Right atrium auricular region (tissue), 2 donors: ENCODE measurements around the gene MAP7D3. TPM values are rescaled to one million over a fixed set of nuclear protein-coding genes. Genes with fewer than 3 reads are reported as not detected.

ENCODE experiments used
- DNase-seq: peaks from one replicate; pipeline ENCODE4 v3.0.0-alpha.2; 2019; ENCODE audit warnings: low spot score
- H3K27ac ChIP-seq, 2 donors: fragments of 200-600 bp; sonication (generic); 1 replicate in 1 of 2; 2 replicates in 1 of 2; pipeline ENCODE4 v1.5.1; 2016 to 2019
- H3K27me3 ChIP-seq, 2 donors: fragments of 200-600 bp; sonication (generic); one replicate each; pipeline versions ENCODE4 v1.5.1 to v1.6.0; 2017 to 2019
- H3K36me3 ChIP-seq: fragments of 200-600 bp; sonication (generic); one replicate; pipeline ENCODE4 v1.5.1; 2016
- H3K4me1 ChIP-seq, 2 donors: fragments of 200-600 bp; sonication (generic); one replicate each; pipeline versions ENCODE4 v1.5.1 to v1.6.0; 2017 to 2019
- H3K4me3 ChIP-seq, 2 donors: fragments of 200-600 bp; sonication (generic); 1 replicate in 1 of 2; 2 replicates in 1 of 2; pipeline ENCODE4 v1.5.1; 2017 to 2019; ENCODE audit warnings: mild to moderate bottlenecking in 1 of 2, moderate library complexity in 1 of 2
- H3K9me3 ChIP-seq, 2 donors: fragments of 200-600 bp; sonication (generic); one replicate each; pipeline ENCODE4 v1.5.1; 2019
- total RNA-seq, 2 donors: library from RNA; depleted of rRNA; stranded (reverse); fragments of >200 nt; gene quantifications; one replicate each; pipeline ENCODE4 v1.1.0, GENCODE V29; 2016
- TF ChIP-seq, protein P1 (sequence below), 2 donors: fragments of 200-600 bp; sonication (generic); IDR thresholded peaks; one replicate each; pipeline ENCODE4 v1.5.1; 2019; ENCODE audit warnings: antibody characterized with exemption in 2 of 2

Gene MAP7D3
- total RNA-seq, 2 donors from 2014 or later = 10.8 to 13.4 TPM

DNA sequence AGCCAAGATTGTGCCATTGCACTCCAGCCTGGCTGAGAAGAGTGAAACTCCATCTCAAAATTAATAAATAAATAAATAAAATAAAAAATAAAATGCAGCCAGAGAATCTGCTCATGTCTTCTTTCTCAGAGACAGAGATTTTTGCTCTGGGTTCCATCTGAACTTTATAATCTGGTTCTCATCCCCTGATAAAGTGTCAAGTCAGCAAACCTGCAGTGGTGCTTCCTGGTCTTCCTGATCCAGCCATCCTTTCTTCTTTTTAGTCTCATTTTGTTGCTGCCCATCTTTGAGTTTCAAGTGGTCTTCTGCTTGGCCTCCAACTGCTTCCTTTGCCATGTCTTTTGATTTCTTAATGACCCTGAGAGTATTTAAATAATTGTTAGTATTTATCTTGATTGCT, 24.1 kb downstream of the MAP7D3 start:
- TF ChIP-seq, protein P1, sequence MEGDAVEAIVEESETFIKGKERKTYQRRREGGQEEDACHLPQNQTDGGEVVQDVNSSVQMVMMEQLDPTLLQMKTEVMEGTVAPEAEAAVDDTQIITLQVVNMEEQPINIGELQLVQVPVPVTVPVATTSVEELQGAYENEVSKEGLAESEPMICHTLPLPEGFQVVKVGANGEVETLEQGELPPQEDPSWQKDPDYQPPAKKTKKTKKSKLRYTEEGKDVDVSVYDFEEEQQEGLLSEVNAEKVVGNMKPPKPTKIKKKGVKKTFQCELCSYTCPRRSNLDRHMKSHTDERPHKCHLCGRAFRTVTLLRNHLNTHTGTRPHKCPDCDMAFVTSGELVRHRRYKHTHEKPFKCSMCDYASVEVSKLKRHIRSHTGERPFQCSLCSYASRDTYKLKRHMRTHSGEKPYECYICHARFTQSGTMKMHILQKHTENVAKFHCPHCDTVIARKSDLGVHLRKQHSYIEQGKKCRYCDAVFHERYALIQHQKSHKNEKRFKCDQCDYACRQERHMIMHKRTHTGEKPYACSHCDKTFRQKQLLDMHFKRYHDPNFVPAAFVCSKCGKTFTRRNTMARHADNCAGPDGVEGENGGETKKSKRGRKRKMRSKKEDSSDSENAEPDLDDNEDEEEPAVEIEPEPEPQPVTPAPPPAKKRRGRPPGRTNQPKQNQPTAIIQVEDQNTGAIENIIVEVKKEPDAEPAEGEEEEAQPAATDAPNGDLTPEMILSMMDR (IDR thresholded peaks at IDR 0.05) = no peak
- Histone ChIP-seq H3K4me1 (no peaks in the 10 kb centered on the region), H3K4me3 (no peak overlapping the region), H3K36me3 (peaks cover 14% of the 10 kb centered on the region), H3K27me3 (no peaks in the 10 kb centered on the region), H3K9me3 (no peaks in the 10 kb centered on the region), H3K27ac (no peak overlapping the region)
- DNase-seq = no peak

DNA sequence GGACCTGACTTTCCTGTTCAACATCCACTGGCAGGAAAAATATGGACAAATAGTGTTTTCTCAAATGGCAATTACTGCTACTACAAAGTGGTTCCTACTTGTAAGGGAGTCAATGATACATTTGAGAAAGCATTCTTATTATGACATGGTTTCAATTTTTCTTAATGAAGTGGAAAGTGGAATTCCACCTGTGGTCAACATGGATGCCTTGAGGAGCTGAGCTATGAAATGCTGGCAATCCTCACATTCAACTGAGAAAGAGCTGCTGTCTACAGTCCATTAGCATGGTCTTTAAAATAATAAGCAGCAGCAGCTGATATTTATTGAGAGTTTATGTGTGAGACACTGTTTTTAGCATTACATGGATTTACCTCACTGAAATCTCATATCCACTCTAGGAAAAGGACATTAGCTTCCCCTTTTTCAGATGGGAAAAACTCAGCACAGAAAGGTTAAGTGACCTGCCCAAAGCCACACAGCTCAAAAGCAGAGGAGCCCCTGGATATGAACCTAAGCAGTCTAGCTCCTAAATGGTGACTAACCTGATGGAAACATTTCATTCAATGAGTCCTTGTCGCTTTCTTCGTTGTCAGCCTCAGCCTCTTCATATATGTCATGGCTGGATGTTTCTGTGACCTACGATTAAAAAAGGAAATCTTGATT, 29.2 kb downstream of the MAP7D3 start:
- Histone ChIP-seq H3K27ac (no peak overlapping the region), H3K36me3 (peaks cover 12% of the 10 kb centered on the region), H3K27me3 (no peaks in the 10 kb centered on the region), H3K9me3 (no peaks in the 10 kb centered on the region), H3K4me3 (no peak overlapping the region), H3K4me1 (no peaks in the 10 kb centered on the region)
- TF ChIP-seq, protein P1 (IDR thresholded peaks at IDR 0.05) = no peak
- DNase-seq = no peak

- DNase-seq = no peak
- TF ChIP-seq, protein P1 (IDR thresholded peaks at IDR 0.05) = no peak
- no peaks in the 10 kb centered on the region for H3K27me3 ChIP-seq
- H3K36me3 ChIP-seq = peaks cover 12% of the 10 kb centered on the region
- H3K4me1 ChIP-seq = no peaks in the 10 kb centered on the region
- H3K4me3 ChIP-seq = no peak overlapping the region
- no peaks in the 10 kb centered on the region for H3K9me3 ChIP-seq
- H3K27ac ChIP-seq = no peak overlapping the region
Observed at GRCh38 chrX:136220951-136221350, 30.2 kb downstream of the MAP7D3 start.

GRCh38 chrX:136220540-136220939, 30.7 kb downstream of the MAP7D3 start:
- no peak overlapping the region for H3K4me3 ChIP-seq
- no peaks in the 10 kb centered on the region for H3K9me3 ChIP-seq
- TF ChIP-seq, protein P1 (IDR thresholded peaks at IDR 0.05) = no peak
- no peaks in the 10 kb centered on the region for H3K4me1 ChIP-seq
- H3K27me3 ChIP-seq = no peaks in the 10 kb centered on the region
- no peak for DNase-seq
- H3K27ac ChIP-seq = no peak overlapping the region
- H3K36me3 ChIP-seq = peaks cover 12% of the 10 kb centered on the region

- no peak overlapping the region for H3K27ac ChIP-seq
- DNase-seq = no peak
- H3K9me3 ChIP-seq = no peaks in the 10 kb centered on the region
- H3K36me3 ChIP-seq = peaks cover 12% of the 10 kb centered on the region
- TF ChIP-seq, protein P1 (IDR thresholded peaks at IDR 0.05) = no peak
- H3K27me3 ChIP-seq = no peaks in the 10 kb centered on the region
- H3K4me1 ChIP-seq = no peaks in the 10 kb centered on the region
- H3K4me3 ChIP-seq = no peak overlapping the region
Observed at GRCh38 chrX:136219893-136220292, 31.3 kb downstream of the MAP7D3 start.

DNA sequence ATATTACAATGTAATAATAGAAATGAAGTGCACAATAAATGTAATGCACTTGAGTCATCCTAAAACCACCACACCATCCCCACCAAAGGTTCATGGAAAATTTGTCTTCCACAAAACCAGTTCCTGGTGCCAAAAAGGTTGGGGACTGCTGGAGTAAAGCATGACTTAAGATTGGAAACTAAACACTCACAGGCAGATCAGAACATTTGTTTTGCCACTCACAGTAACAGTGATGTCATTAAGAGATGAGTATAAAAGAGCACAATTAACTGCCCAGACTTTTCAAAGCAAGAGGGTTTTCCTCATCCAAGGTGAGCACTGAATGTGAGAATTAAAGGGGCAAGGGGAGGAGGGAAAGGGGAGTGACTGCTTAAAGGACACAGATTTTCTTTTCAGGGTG, 35.6 kb downstream of the MAP7D3 start:
- Histone ChIP-seq H3K36me3 (peaks cover 4% of the 10 kb centered on the region), H3K4me3 (no peak overlapping the region), H3K9me3 (no peaks in the 10 kb centered on the region), H3K27ac (no peak overlapping the region), H3K4me1 (no peaks in the 10 kb centered on the region), H3K27me3 (no peaks in the 10 kb centered on the region)
- TF ChIP-seq, protein P1 (IDR thresholded peaks at IDR 0.05) = no peak
- no peak for DNase-seq
